Lung (tissue), 12 donors: Measurements from ENCODE around the gene TPRN. TPM values are rescaled to one million over a fixed set of nuclear protein-coding genes. Genes with fewer than 3 reads are reported as not detected.

Source experiments
- ATAC-seq: fragments of 200-7000 bp; cut with Tn5 transposase; one replicate; pipeline ENCODE4 v1.9.1; 2020; ENCODE audit warnings: moderate number of reproducible peaks; ENCODE audit not compliant: insufficient read depth, low FRiP score
- DNase-seq, 3 donors: peaks; one replicate each; pipeline ENCODE4 v3.0.0-alpha.2; 2013 to 2017
- H3K27ac ChIP-seq, 2 donors: one replicate each; pipeline ENCODE4 v1.5.1; 2013; ENCODE audit warnings: mild to moderate bottlenecking in 2 of 2, moderate library complexity in 2 of 2, control low read depth in 1 of 2, inconsistent platforms in 1 of 2, low read depth in 1 of 2, low read length in 1 of 2
- H3K27me3 ChIP-seq, 3 donors: one replicate each; pipeline ENCODE4 v1.5.1; 2013; ENCODE audit warnings: low read length in 2 of 3; ENCODE audit not compliant: control insufficient read depth in 3 of 3, insufficient read depth in 3 of 3
- H3K36me3 ChIP-seq, 4 donors: one replicate each; pipeline ENCODE4 v1.5.1; 2013; ENCODE audit warnings: low read length in 4 of 4, mild to moderate bottlenecking in 1 of 4, moderate library complexity in 1 of 4; ENCODE audit not compliant: control insufficient read depth in 4 of 4, insufficient read depth in 4 of 4
- H3K4me1 ChIP-seq, 5 donors: one replicate each; pipeline ENCODE4 v1.5.1; 2013; ENCODE audit warnings: low read length in 5 of 5, mild to moderate bottlenecking in 2 of 5, moderate library complexity in 1 of 5; ENCODE audit not compliant: control insufficient read depth in 5 of 5, insufficient read depth in 5 of 5
- H3K4me3 ChIP-seq: one replicate; pipeline ENCODE4 v1.5.1; 2013; ENCODE audit warnings: mild to moderate bottlenecking, control low read depth, moderate library complexity
- H3K9ac ChIP-seq, 2 donors: one replicate each; pipeline ENCODE4 v1.5.1; 2013; ENCODE audit warnings: low read length in 2 of 2, control low read depth in 1 of 2; ENCODE audit not compliant: insufficient read depth in 1 of 2
- H3K9me3 ChIP-seq, 4 donors: one replicate each; pipeline ENCODE4 v1.5.1; 2013; ENCODE audit warnings: low read length in 3 of 4, mild to moderate bottlenecking in 1 of 4, moderate library complexity in 1 of 4; ENCODE audit not compliant: control insufficient read depth in 4 of 4, insufficient read depth in 3 of 4
- CTCF ChIP-seq: IDR thresholded peaks from 2 replicates; pipeline ENCODE4 v1.5.1; 2012; ENCODE audit warnings: mild to moderate bottlenecking; ENCODE audit errors: control extremely low read depth, extremely low read depth
- WGBS, 2 donors: extraction: QIAGEN DNeasy Blood & Tissue Kit; methylation state at CpG; one replicate each; pipeline ENCODE4 v1.1.7; 2013; 5-methylcytosine and 5-hydroxymethylcytosine counted together
- polyA plus RNA-seq, 2 donors: library from polyadenylated mRNA; stranded (reverse); fragments of 200-250 nt; gene quantifications; one replicate each; pipeline ENCODE4 v1.2.1, GENCODE V29; 2013
- total RNA-seq, 2 donors: library from RNA; depleted of rRNA in 1 of 2; stranded (reverse); fragments of >200 nt in 1 of 2; gene quantifications; one replicate each; pipeline ENCODE4 v1.2.1, GENCODE V29; 2014 to 2021
- donor health status: control.
- donor health status: control.
- donor health status: Bipolar disorder and iron deficiency.
- donor health status: healthy.
- donor health status: DM: yes; HTN: yes; CAD: no.

TPRN gene
- total and polyA plus RNA-seq, 4 donors: 8.9 to 30.6 (median 15.5) TPM

GRCh38 chr9:137219757-137220316 lies 19.3 kb upstream of the TPRN start:
- no peak for TF ChIP-seq CTCF
- H3K27me3 ChIP-seq: no peaks in the 10 kb centered on the region
- WGBS, 2 donors: 92 to 95% methylated on average over 10 of the region's 10 CpGs
- ATAC-seq (no peak), DNase-seq (no peak)
- peaks cover 0 to 17% (median 3%) of the 10 kb centered on the region in 4 donors for H3K36me3 ChIP-seq
- H3K4me1 ChIP-seq: peaks cover 0 to 21% (median 5%) of the 10 kb centered on the region in 5 donors
- H3K9me3 ChIP-seq: no peaks in the 10 kb centered on the region
- no peak overlapping the region for H3K9ac ChIP-seq
- no peak overlapping the region for H3K27ac ChIP-seq
- no peak overlapping the region for H3K4me3 ChIP-seq

- Histone ChIP-seq H3K4me1 (peaks cover 0 to 19% (median 1%) of the 10 kb centered on the region in 5 donors), H3K27ac (peak overlapping the region; percentile 72 to 73), H3K4me3 (no peak overlapping the region), H3K9ac (no peak overlapping the region), H3K9me3 (no peaks in the 10 kb centered on the region), H3K36me3 (peaks cover 0 to 23% (median 3%) of the 10 kb centered on the region in 4 donors), H3K27me3 (no peaks in the 10 kb centered on the region)
- TF ChIP-seq CTCF: no peak
- WGBS, 2 donors: 59 to 77% methylated on average over 12 of the region's 12 CpGs
- DNase-seq (no peak), ATAC-seq (peak; percentile 15)
These were observed 18.3 kb upstream of the TPRN start for GRCh38 chr9:137218754-137219271.

GRCh38 chr9:137218212-137218753 lies 17.7 kb upstream of the TPRN start:
- ATAC-seq (no peak), DNase-seq (no peak)
- H3K9ac ChIP-seq: no peak overlapping the region
- peak overlapping the region; percentile 72 to 73 for H3K27ac ChIP-seq
- H3K27me3 ChIP-seq: no peaks in the 10 kb centered on the region
- no peaks in the 10 kb centered on the region for H3K9me3 ChIP-seq
- H3K36me3 ChIP-seq: peaks cover 0 to 25% (median 3%) of the 10 kb centered on the region in 4 donors
- H3K4me3 ChIP-seq: no peak overlapping the region
- H3K4me1 ChIP-seq: peaks cover 0 to 19% (median 0%) of the 10 kb centered on the region in 5 donors
- 91 to 93% methylated on average over 30 of the region's 30 CpGs for WGBS, 2 donors
- TF ChIP-seq CTCF: no peak
